HCT116 (cell line): Measurements from ENCODE around the gene DMXL1. TPM values are rescaled to one million over a fixed set of nuclear protein-coding genes. Genes with fewer than 3 reads are reported as not detected.
"Not testable (repeated sequence)": the region's sequence is repeated elsewhere in the genome, so short reads cannot be mapped to it uniquely, and the experiment has no call there.

Experiments used
- ATAC-seq: fragments of 200-7000 bp; cut with Tn5 transposase; 2 replicates; pipeline ENCODE4 v1.9.1; 2020; ENCODE audit warnings: mild to moderate bottlenecking, moderate library complexity
- BruUV-seq: library from RNA; stranded (reverse); fragments of 400-500 nt; replicated peaks from 2 replicates; lab custom pipeline; 2021; lab: Mats Ljungman, UMichigan
- CTCF ChIA-PET: fragments of 300-600 bp; sonication (Branson Sonifier 250); formaldehyde crosslinking; loops from one replicate; lab custom pipeline; 2021; ENCODE audit warnings: antibody characterized with exemption; lab: Charles Lee
- POLR2A ChIA-PET: fragments of 300-600, 350-600 bp; sonication (Branson Sonifier 250); formaldehyde crosslinking; loops from one replicate; lab custom pipeline; 2021; ENCODE audit warnings: antibody characterized with exemption; lab: Charles Lee
- RAD21 ChIA-PET, 2 experiments: fragments of 300-600 bp; sonication (Branson Sonifier 250); formaldehyde crosslinking; loops; one replicate each; lab custom pipeline; 2023; ENCODE audit warnings: low total read pairs in 2 of 2; ENCODE audit not compliant: uncharacterized antibody in 2 of 2, unreplicated experiment in 2 of 2, low non-redundant PET in 1 of 2; lab: Charles Lee
- DNase-seq: peaks from one replicate; pipeline ENCODE4 v3.0.0-alpha.2; 2010; ENCODE audit warnings: low read depth, low spot score
- H2AFZ ChIP-seq: fragments of 200-600 bp; shearing (Covaris generic), sonication (generic); 2 replicates; pipeline ENCODE4 v1.6.1; 2017; ENCODE audit warnings: low read depth, mixed run types, mixed read lengths, antibody characterized with exemption, low read length; ENCODE audit not compliant: poor library complexity, severe bottlenecking
- H3K27ac ChIP-seq: 2 replicates; pipeline ENCODE4 v1.5.1; 2012; ENCODE audit warnings: low read depth, low read length
- H3K27me3 ChIP-seq: fragments of 200-600 bp; sonication (generic); 2 replicates; pipeline ENCODE4 v1.6.1; 2016; ENCODE audit warnings: mixed run types, low read length, mixed read lengths; ENCODE audit not compliant: insufficient read depth
- H3K36me3 ChIP-seq, 2 experiments: fragments of 200-500 bp in 1 of 2; fragments of 200-600 bp in 1 of 2; sonication (Bioruptor generic) in 1 of 2; sonication (generic) in 1 of 2; 2 replicates each; pipeline versions ENCODE4 v1.5.1 to v1.6.1; 2014 to 2016; ENCODE audit warnings: low read length in 2 of 2, inconsistent platforms in 1 of 2, mixed read lengths in 1 of 2, mixed run types in 1 of 2; ENCODE audit not compliant: insufficient read depth in 2 of 2, control insufficient read depth in 1 of 2
- H3K4me1 ChIP-seq, 2 experiments: fragments of 200-600 bp in 1 of 2; sonication (generic) in 1 of 2; 2 replicates each; pipeline versions ENCODE4 v1.5.1 to v1.6.1; 2012 to 2017; ENCODE audit warnings: low read length in 2 of 2, inconsistent platforms in 1 of 2, mild to moderate bottlenecking in 1 of 2, mixed read lengths in 1 of 2, mixed run types in 1 of 2, moderate library complexity in 1 of 2; ENCODE audit not compliant: insufficient read depth in 2 of 2, control insufficient read depth in 1 of 2
- H3K4me2 ChIP-seq: fragments of 200-600 bp; sonication (generic); 2 replicates; pipeline ENCODE4 v1.6.1; 2017; ENCODE audit warnings: mixed run types, low read length, mixed read lengths
- H3K4me3 ChIP-seq, 2 experiments: fragments of 200-600 bp in 1 of 2; sonication (generic) in 1 of 2; replicated peaks in 1 of 2; 2 replicates each; pipeline ENCODE4 v1.5.1; 2011 to 2016; ENCODE audit warnings: low read length in 2 of 2, control low read depth in 1 of 2, low read depth in 1 of 2, mild to moderate bottlenecking in 1 of 2, mixed read lengths in 1 of 2, mixed run types in 1 of 2
- H3K79me2 ChIP-seq: fragments of 200-600 bp; sonication (generic); 2 replicates; pipeline ENCODE4 v1.6.1; 2017; ENCODE audit warnings: mild to moderate bottlenecking, mixed run types, low read length, moderate library complexity, mixed read lengths; ENCODE audit not compliant: insufficient read depth
- H3K9ac ChIP-seq: fragments of 200-600 bp; sonication (generic); 2 replicates; pipeline ENCODE4 v1.6.1; 2016; ENCODE audit warnings: low read length, mixed read lengths
- H3K9me2 ChIP-seq: fragments of 200-600 bp; sonication (generic), shearing (Covaris generic); 2 replicates; pipeline ENCODE4 v1.6.1; 2017; ENCODE audit warnings: mixed run types, mild to moderate bottlenecking, moderate library complexity; ENCODE audit not compliant: insufficient read depth
- H3K9me3 ChIP-seq, 2 experiments: fragments of 200-500 bp in 1 of 2; fragments of 200-600 bp in 1 of 2; sonication (Bioruptor generic) in 1 of 2; sonication (generic) in 1 of 2; 2 replicates each; pipeline ENCODE4 v1.6.1; 2014 to 2017; ENCODE audit warnings: low read length in 2 of 2, mixed read lengths in 2 of 2, inconsistent platforms in 1 of 2, low read depth in 1 of 2, mild to moderate bottlenecking in 1 of 2, mixed run types in 1 of 2, moderate library complexity in 1 of 2; ENCODE audit not compliant: control insufficient read depth in 1 of 2, insufficient read depth in 1 of 2
- H4K20me1 ChIP-seq: fragments of 200-600 bp; sonication (generic), shearing (Covaris generic); 2 replicates; pipeline ENCODE4 v1.6.1; 2017; ENCODE audit warnings: mixed run types, mild to moderate bottlenecking, moderate library complexity; ENCODE audit not compliant: insufficient read depth
- CBX3 ChIP-seq: IDR thresholded peaks from 2 replicates; pipeline ENCODE4 v1.6.1; 2012; ENCODE audit warnings: low read depth
- EGR1 ChIP-seq: IDR thresholded peaks from 2 replicates; pipeline ENCODE4 v1.6.1; 2012; ENCODE audit warnings: low read depth
- ELF1 ChIP-seq: IDR thresholded peaks from 2 replicates; pipeline ENCODE4 v1.6.1; 2012; ENCODE audit warnings: low read depth, borderline replicate concordance
- EZH2 ChIP-seq: fragments of 200-600 bp; sonication (generic); IDR thresholded peaks from 2 replicates; pipeline ENCODE4 v1.6.1; 2017; ENCODE audit warnings: antibody characterized with exemption, mixed run types
- EZH2phosphoT487 ChIP-seq: fragments of 200-600 bp; IDR thresholded peaks from 2 replicates; pipeline ENCODE4 v1.6.1; 2018; ENCODE audit warnings: antibody characterized with exemption, borderline replicate concordance
- FOSL1 ChIP-seq: IDR thresholded peaks from 2 replicates; pipeline ENCODE4 v1.6.1; 2012; ENCODE audit warnings: low read depth
- MAX ChIP-seq: IDR thresholded peaks from 2 replicates; pipeline ENCODE4 v1.6.1; 2012
- POLR2A ChIP-seq: IDR thresholded peaks from 2 replicates; pipeline ENCODE4 v1.7.0; 2011; ENCODE audit warnings: borderline replicate concordance; ENCODE audit not compliant: insufficient read depth, insufficient read length; ENCODE audit errors: extremely low read depth
- POLR2AphosphoS5 ChIP-seq: IDR thresholded peaks from 2 replicates; pipeline ENCODE4 v1.6.1; 2011; ENCODE audit warnings: mild to moderate bottlenecking, low read depth, low read length, moderate library complexity
- RAD21 ChIP-seq: IDR thresholded peaks from 2 replicates; pipeline ENCODE4 v1.6.1; 2012; ENCODE audit warnings: low read depth, mild to moderate bottlenecking
- SP1 ChIP-seq: IDR thresholded peaks from 2 replicates; pipeline ENCODE4 v1.6.1; 2012; ENCODE audit warnings: low read depth
- SRF ChIP-seq: IDR thresholded peaks from 2 replicates; pipeline ENCODE4 v1.6.1; 2012; ENCODE audit warnings: low read depth
- YY1 ChIP-seq: IDR thresholded peaks from 2 replicates; pipeline ENCODE4 v1.6.1; 2011; ENCODE audit warnings: low read length, low read depth, moderate library complexity, mild to moderate bottlenecking; ENCODE audit not compliant: insufficient replicate concordance; ENCODE audit errors: extremely low read depth
- ZFX ChIP-seq: fragments of 450-650 bp; IDR thresholded peaks from 2 replicates; pipeline ENCODE4 v1.6.1; 2017
- ZNF274 ChIP-seq: fragments of 200-500 bp; sonication (Bioruptor generic); IDR thresholded peaks from 2 replicates; pipeline ENCODE4 v1.6.1; 2014; ENCODE audit warnings: mild to moderate bottlenecking, low read depth, low read length, inconsistent platforms
- intact Hi-C: fragments of 100-400 bp; cut with micrococcal nuclease; formaldehyde crosslinking; loops from 2 replicates; pipeline ENCODE4 v1.10.0; 2022
- total RNA-seq: library from RNA; stranded (reverse); gene quantifications from one replicate; pipeline ENCODE4 v1.2.1, GENCODE V29; 2021; ENCODE audit not compliant: unreplicated experiment

The DMXL1 gene
- total RNA-seq, 1 experiment from 2014 or later: 21.1 TPM

GRCh38 chr5:119185512-119185911 lies 114.6 kb downstream of the DMXL1 start:
- H3K27ac ChIP-seq, H3K27me3 ChIP-seq, ATAC-seq, H3K4me3 ChIP-seq, BruUV-seq, POLR2A ChIA-PET, H3K79me2 ChIP-seq, H3K4me1 ChIP-seq, RAD21 ChIA-PET, H3K36me3 ChIP-seq, H3K9ac ChIP-seq, H2AFZ ChIP-seq, intact Hi-C loops, DNase-seq, H4K20me1 ChIP-seq, CTCF ChIA-PET, H3K9me2 ChIP-seq, H3K9me3 ChIP-seq, H3K4me2 ChIP-seq: not testable (repeated sequence)

- no peaks in the 10 kb centered on the region for H3K9me3 ChIP-seq
- H3K9me2 ChIP-seq: no peaks in the 10 kb centered on the region
- no peak overlapping the region for H3K4me3 ChIP-seq
- no peak overlapping the region for H2AFZ ChIP-seq
- intact Hi-C loops: no loop called here
- H4K20me1 ChIP-seq: no peaks in the 10 kb centered on the region
- POLR2A ChIA-PET: no interaction called here
- BruUV-seq: no TSS peak
- no peak overlapping the region for H3K27ac ChIP-seq
- no peaks in the 10 kb centered on the region for H3K36me3 ChIP-seq
- no peaks in the 10 kb centered on the region for H3K4me1 ChIP-seq
- DNase-seq (no peak), ATAC-seq (no peak)
- H3K27me3 ChIP-seq: no peaks in the 10 kb centered on the region
- RAD21 ChIA-PET: no interaction called here
- TF ChIP-seq POLR2AphosphoS5: no peak
- no peak for TF ChIP-seq MAX
- TF ChIP-seq ZFX: no peak
- TF ChIP-seq POLR2A: no peak
- TF ChIP-seq FOSL1: no peak
- no peak for TF ChIP-seq EZH2phosphoT487
- no peak for TF ChIP-seq ELF1
- TF ChIP-seq RAD21: no peak
- no peak for TF ChIP-seq ZNF274
- TF ChIP-seq YY1: no peak
- TF ChIP-seq SRF: no peak
- no peak for TF ChIP-seq EZH2
- no peak for TF ChIP-seq CBX3
- no peak for TF ChIP-seq EGR1
- no peak for TF ChIP-seq SP1
- no peak overlapping the region for H3K4me2 ChIP-seq
- CTCF ChIA-PET: no interaction called here
- H3K79me2 ChIP-seq: no peaks in the 10 kb centered on the region
- H3K9ac ChIP-seq: no peak overlapping the region
Observed at GRCh38 chr5:119187776-119188529, 117.1 kb downstream of the DMXL1 start.
